Adrenal gland (tissue), 5 donors: Measurements from ENCODE around the gene IL1RAPL2.

Experiments used
- CTCF ChIP-seq, 6 experiments: fragments of 450-650 bp in 4 of 6; fragments of 200-600 bp in 2 of 6; sonication (generic) in 1 of 6; IDR thresholded peaks; 1 replicate in 5 of 6; 2 replicates in 1 of 6; pipeline versions ENCODE4 v1.5.1 to v1.8.0; 2016 to 2021; ENCODE audit warnings: antibody characterized with exemption in 6 of 6, mild to moderate bottlenecking in 2 of 6, moderate library complexity in 1 of 6
- POLR2A ChIP-seq, 2 donors: fragments of 450-650 bp; IDR thresholded peaks; one replicate each; pipeline ENCODE4 v1.6.1; 2017; ENCODE audit warnings: antibody characterized with exemption in 2 of 2, mild to moderate bottlenecking in 2 of 2, moderate library complexity in 1 of 2
- donor health status: DM: no; HTN: no; CAD: no.

- TF ChIP-seq CTCF (IDR thresholded peaks at IDR 0.05) (peak in 3 of 6 experiments; percentile 17 to 32 (median 27)), POLR2A (IDR thresholded peaks at IDR 0.05) (no peak)
Observed at GRCh38 chrX:105191878-105192277, 625.9 kb downstream of the IL1RAPL2 start.
